Left ventricle myocardium inferior (tissue), 1 donor: Measurements from ENCODE around the gene SCYL2. TPM values are rescaled to one million over a fixed set of nuclear protein-coding genes. Genes with fewer than 3 reads are reported as not detected.

Experiments used
- DNase-seq: peaks from one replicate; pipeline ENCODE4 v3.0.0-alpha.2; 2020
- H3K27ac ChIP-seq: fragments of 200-600 bp; replicated peaks from 2 replicates; pipeline ENCODE4 v1.8.0; 2021
- H3K27me3 ChIP-seq: fragments of 200-600 bp; 2 replicates; pipeline ENCODE4 v1.8.0; 2021; ENCODE audit warnings: low read depth
- H3K36me3 ChIP-seq: fragments of 200-600 bp; 2 replicates; pipeline ENCODE4 v1.8.0; 2021
- H3K4me1 ChIP-seq: fragments of 200-600 bp; 2 replicates; pipeline ENCODE4 v1.8.0; 2021
- H3K4me3 ChIP-seq: fragments of 200-600 bp; 2 replicates; pipeline ENCODE4 v1.8.0; 2021; ENCODE audit warnings: mild to moderate bottlenecking, moderate library complexity
- H3K9me3 ChIP-seq: fragments of 200-600 bp; replicated peaks from 2 replicates; pipeline ENCODE4 v1.8.0; 2021
- CTCF ChIP-seq: fragments of 200-600 bp; IDR thresholded peaks from 2 replicates; pipeline ENCODE4 v1.8.0; 2021; ENCODE audit warnings: antibody characterized with exemption, mild to moderate bottlenecking, borderline replicate concordance
- intact Hi-C: fragments of 100-400 bp; cut with micrococcal nuclease; formaldehyde crosslinking; loops from one replicate; pipeline ENCODE4 v1.11.0; 2022
- total RNA-seq: library from RNA; stranded (reverse); fragmentation: NEBNext Ultra II Directional; extraction: Animal tissue kit (Norgen Biotek cat#: 25700); gene quantifications from one replicate; pipeline ENCODE4 v1.2.1, GENCODE V29; 2021
- donor health status: DM: no; HTN: yes; CAD: no; lungs with severe emphysema.

The SCYL2 gene
- total RNA-seq, 1 donor from 2014 or later, result 36.2 TPM

- intact Hi-C loops, result no loop called here
- TF ChIP-seq CTCF, result no peak
- no peaks in the 10 kb centered on the region for H3K9me3 ChIP-seq
- H3K4me3 ChIP-seq, result no peak overlapping the region
- peak overlapping the region; percentile 43 for H3K27ac ChIP-seq
- DNase-seq, result no peak
- H3K36me3 ChIP-seq, result no peaks in the 10 kb centered on the region
- H3K27me3 ChIP-seq, result peaks cover 61% of the 10 kb centered on the region
- peaks cover 27% of the 10 kb centered on the region for H3K4me1 ChIP-seq
Measured at GRCh38 chr12:100360450-100360849, 93.5 kb downstream of the SCYL2 start.

GRCh38 chr12:100364324-100364723, 97.3 kb downstream of the SCYL2 start:
- TF ChIP-seq CTCF, result no peak
- H3K27me3 ChIP-seq, result peaks cover 32% of the 10 kb centered on the region
- peaks cover 24% of the 10 kb centered on the region for H3K4me1 ChIP-seq
- H3K36me3 ChIP-seq, result no peaks in the 10 kb centered on the region
- intact Hi-C loops, result no loop called here
- DNase-seq, result no peak
- H3K9me3 ChIP-seq, result no peaks in the 10 kb centered on the region
- peak overlapping the region; percentile 75 for H3K27ac ChIP-seq
- H3K4me3 ChIP-seq, result no peak overlapping the region

- DNase-seq, result no peak
- no peak for TF ChIP-seq CTCF
- Histone ChIP-seq H3K9me3 (no peaks in the 10 kb centered on the region), H3K4me1 (peaks cover 14% of the 10 kb centered on the region), H3K36me3 (no peaks in the 10 kb centered on the region), H3K4me3 (no peak overlapping the region), H3K27me3 (peaks cover 24% of the 10 kb centered on the region), H3K27ac (peak overlapping the region; percentile 75)
- intact Hi-C loops, result no loop called here
Measured at GRCh38 chr12:100365411-100365810, 98.4 kb downstream of the SCYL2 start.

GRCh38 chr12:100368066-100368465, 101.1 kb downstream of the SCYL2 start:
- H3K9me3 ChIP-seq, result no peaks in the 10 kb centered on the region
- H3K4me1 ChIP-seq, result peaks cover 12% of the 10 kb centered on the region
- H3K36me3 ChIP-seq, result no peaks in the 10 kb centered on the region
- TF ChIP-seq CTCF, result no peak
- intact Hi-C loops, result no loop called here
- H3K27me3 ChIP-seq, result peaks cover 5% of the 10 kb centered on the region
- no peak overlapping the region for H3K4me3 ChIP-seq
- DNase-seq, result no peak
- no peak overlapping the region for H3K27ac ChIP-seq

GRCh38 chr12:100371146-100371545, 104.2 kb downstream of the SCYL2 start:
- no peak for TF ChIP-seq CTCF
- intact Hi-C loops, result no loop called here
- Histone ChIP-seq H3K27ac (no peak overlapping the region), H3K4me3 (no peak overlapping the region), H3K27me3 (peaks cover 16% of the 10 kb centered on the region), H3K4me1 (peaks cover 6% of the 10 kb centered on the region), H3K9me3 (no peaks in the 10 kb centered on the region), H3K36me3 (no peaks in the 10 kb centered on the region)
- DNase-seq, result no peak
